T-cell (primary cell): ENCODE results near the gene EVC. TPM values are rescaled to one million over a fixed set of nuclear protein-coding genes. Genes with fewer than 3 reads are reported as not detected.
"Not testable (repeated sequence)": the region's sequence is repeated elsewhere in the genome, so short reads cannot be mapped to it uniquely, and the experiment has no call there.

Source experiments
- ATAC-seq, 4 experiments: fragments of 200-7000 bp in 3 of 4; fragments of 150-1000 bp in 1 of 4; cut with Tn5 transposase; replicated peaks in 1 of 4; 1 replicate in 3 of 4; 2 replicates in 1 of 4; pipeline ENCODE4 v1.10.0; 2021; ENCODE audit warnings: moderate library complexity in 3 of 4, mild to moderate bottlenecking in 2 of 4, moderate number of reproducible peaks in 1 of 4
- CTCF ChIA-PET, 2 donors: fragments of 300-600 bp; sonication (Branson Sonifier 250); formaldehyde crosslinking; loops; one replicate each; lab custom pipeline; 2022; ENCODE audit warnings: antibody characterized with exemption in 2 of 2; lab: Charles Lee
- POLR2A ChIA-PET, 2 donors: fragments of 300-600 bp; sonication (Branson Sonifier 250); formaldehyde crosslinking; loops; one replicate each; lab custom pipeline; 2022; ENCODE audit warnings: antibody characterized with exemption in 2 of 2; lab: Charles Lee
- DNase-seq, 35 experiments: peaks; one replicate each; pipeline versions ENCODE4 v3.0.0 to v3.0.0-alpha.2; 2013 to 2023
- H3K27ac ChIP-seq: one replicate; pipeline ENCODE4 v1.5.1; 2013; ENCODE audit warnings: low read length
- H3K27me3 ChIP-seq, 2 experiments: replicated peaks in 1 of 2; 1 replicate in 1 of 2; 2 replicates in 1 of 2; pipeline versions ENCODE4 v1.6.1 to v1.7.0; 2013; ENCODE audit warnings: low read length in 1 of 2, mixed read lengths in 1 of 2; ENCODE audit not compliant: control insufficient read depth in 2 of 2, insufficient read depth in 2 of 2; ENCODE audit errors: extremely low read depth in 1 of 2
- H3K36me3 ChIP-seq, 2 donors: 1 replicate in 1 of 2; 2 replicates in 1 of 2; pipeline versions ENCODE4 v1.6.1 to v1.7.0; 2013; ENCODE audit warnings: low read length in 1 of 2; ENCODE audit not compliant: control insufficient read depth in 2 of 2, insufficient read depth in 1 of 2; ENCODE audit errors: extremely low read depth in 1 of 2
- H3K4me1 ChIP-seq, 2 experiments: 1 replicate in 1 of 2; 2 replicates in 1 of 2; pipeline versions ENCODE4 v1.6.1 to v1.7.0; 2013; ENCODE audit warnings: low read length in 2 of 2, mixed read lengths in 1 of 2; ENCODE audit not compliant: insufficient read depth in 2 of 2, control insufficient read depth in 1 of 2; ENCODE audit errors: extremely low read depth in 1 of 2
- H3K4me3 ChIP-seq, 2 donors: 1 replicate in 1 of 2; 2 replicates in 1 of 2; pipeline versions ENCODE4 v1.5.1 to v1.7.0; 2013; ENCODE audit warnings: mild to moderate bottlenecking in 2 of 2, low read length in 1 of 2, moderate library complexity in 1 of 2; ENCODE audit not compliant: control insufficient read depth in 1 of 2; ENCODE audit errors: extremely low read depth in 1 of 2
- H3K9me3 ChIP-seq: 2 replicates; pipeline ENCODE4 v1.7.0; 2013
- H3K27ac Mint-ChIP-seq, 2 donors: one replicate each; pipeline ENCODE4 v1.8.0; 2020 to 2021; ENCODE audit warnings: mild to moderate bottlenecking in 2 of 2, mixed read lengths in 2 of 2
- H3K27me3 Mint-ChIP-seq, 2 donors: one replicate each; pipeline ENCODE4 v1.8.0; 2021 to 2022; ENCODE audit warnings: mixed read lengths in 2 of 2
- H3K36me3 Mint-ChIP-seq: one replicate; pipeline ENCODE4 v1.8.0; 2021; ENCODE audit warnings: mixed read lengths
- H3K4me1 Mint-ChIP-seq, 3 donors: one replicate each; pipeline ENCODE4 v1.8.0; 2020 to 2022; ENCODE audit warnings: mixed read lengths in 3 of 3, mild to moderate bottlenecking in 1 of 3
- H3K4me3 Mint-ChIP-seq, 3 donors: one replicate each; pipeline ENCODE4 v1.8.0; 2020 to 2022; ENCODE audit warnings: mild to moderate bottlenecking in 3 of 3, mixed read lengths in 3 of 3, moderate library complexity in 3 of 3
- H3K9me3 Mint-ChIP-seq, 3 donors: one replicate each; pipeline ENCODE4 v1.8.0; 2020 to 2022; ENCODE audit warnings: mixed read lengths in 3 of 3
- WGBS: methylation state at CpG from one replicate; pipeline ENCODE4 v1.1.5; 2013; ENCODE audit warnings: missing lambda C conversion rate; ENCODE audit not compliant: insufficient coverage; 5-methylcytosine and 5-hydroxymethylcytosine counted together
- total RNA-seq, 35 experiments: library from RNA in 6 of 35; stranded (reverse) in 6 of 35; fragments of 120-200 nt in 1 of 35; gene quantifications; one replicate each; pipeline versions ENCODE4 v1.2.1 to v1.2.4 and lab custom pipeline; 2013 to 2026

The EVC gene
- total RNA-seq, 5 donors from 2014 or later (not counting 1 experiment from before 2014, with no cell fraction given): 0.40 to 3.6 (median 1.6) TPM

GRCh38 chr4:5827108-5828004, 116.4 kb downstream of the EVC start:
- ATAC-seq (no peak), DNase-seq (no peak)
- H3K27ac Mint-ChIP-seq: no peak overlapping the region
- 53% methylated on average over 11 of the region's 19 CpGs for WGBS
- CTCF ChIA-PET: no interaction called here
- H3K4me1 ChIP-seq: peaks cover 0 to 5% of the 10 kb centered on the region in 2 experiments
- H3K9me3 Mint-ChIP-seq: no peaks in the 10 kb centered on the region
- H3K4me1 Mint-ChIP-seq: peaks cover 0 to 7% (median 6%) of the 10 kb centered on the region in 3 donors
- no peak overlapping the region for H3K4me3 Mint-ChIP-seq
- POLR2A ChIA-PET: no interaction called here
- H3K4me3 ChIP-seq: no peak overlapping the region
- no peak overlapping the region for H3K27ac ChIP-seq
- no peaks in the 10 kb centered on the region for H3K9me3 ChIP-seq
- H3K27me3 ChIP-seq: peaks cover 0 to 8% of the 10 kb centered on the region in 2 experiments
- H3K27me3 Mint-ChIP-seq: peaks cover 0 to 2% of the 10 kb centered on the region in 2 donors
- H3K36me3 Mint-ChIP-seq: no peaks in the 10 kb centered on the region
- H3K36me3 ChIP-seq: no peaks in the 10 kb centered on the region

- ATAC-seq (no peak), DNase-seq (no peak)
- H3K4me3 ChIP-seq: no peak overlapping the region
- peaks cover 0 to 5% of the 10 kb centered on the region in 2 experiments for H3K4me1 ChIP-seq
- H3K9me3 Mint-ChIP-seq: no peaks in the 10 kb centered on the region
- no peak overlapping the region for H3K27ac ChIP-seq
- H3K9me3 ChIP-seq: no peaks in the 10 kb centered on the region
- H3K27me3 ChIP-seq: peaks cover 0 to 10% of the 10 kb centered on the region in 2 experiments
- CTCF ChIA-PET: no interaction called here
- no peak overlapping the region for H3K27ac Mint-ChIP-seq
- H3K36me3 ChIP-seq: no peaks in the 10 kb centered on the region
- H3K36me3 Mint-ChIP-seq: no peaks in the 10 kb centered on the region
- peaks cover 0 to 7% (median 6%) of the 10 kb centered on the region in 3 donors for H3K4me1 Mint-ChIP-seq
- peaks cover 0 to 2% of the 10 kb centered on the region in 2 donors for H3K27me3 Mint-ChIP-seq
- POLR2A ChIA-PET: no interaction called here
- H3K4me3 Mint-ChIP-seq: no peak overlapping the region
- WGBS: 85% methylated on average over 11 of the region's 11 CpGs
Measured at GRCh38 chr4:5828005-5828391, 117.0 kb downstream of the EVC start.

GRCh38 chr4:5836943-5837342, 125.9 kb downstream of the EVC start:
- Mint-ChIP-seq H3K9me3 (no peaks in the 10 kb centered on the region), H3K4me1 (no peaks in the 10 kb centered on the region), H3K4me3 (no peak overlapping the region), H3K27ac (no peak overlapping the region), H3K27me3 (no peaks in the 10 kb centered on the region), H3K36me3 (no peaks in the 10 kb centered on the region)
- no peak for ATAC-seq
- H3K9me3 ChIP-seq: no peaks in the 10 kb centered on the region
- H3K27me3 ChIP-seq: peaks cover 0 to 13% of the 10 kb centered on the region in 2 experiments
- POLR2A ChIA-PET: no interaction called here
- no peaks in the 10 kb centered on the region for H3K36me3 ChIP-seq
- H3K27ac ChIP-seq: no peak overlapping the region
- no peaks in the 10 kb centered on the region for H3K4me1 ChIP-seq
- WGBS: 52% methylated on average over 3 of the region's 3 CpGs
- no peak for DNase-seq
- CTCF ChIA-PET: no interaction called here
- no peak overlapping the region for H3K4me3 ChIP-seq

- H3K27me3 ChIP-seq: peaks cover 0 to 13% of the 10 kb centered on the region in 2 experiments
- H3K4me1 Mint-ChIP-seq, H3K36me3 Mint-ChIP-seq, POLR2A ChIA-PET, H3K4me3 Mint-ChIP-seq, H3K27ac ChIP-seq, H3K9me3 ChIP-seq, ATAC-seq, H3K4me1 ChIP-seq, H3K9me3 Mint-ChIP-seq, H3K27ac Mint-ChIP-seq, H3K4me3 ChIP-seq, H3K27me3 Mint-ChIP-seq, H3K36me3 ChIP-seq, DNase-seq: not testable (repeated sequence)
- WGBS: no CpG with 5 or more reads among the region's 6 CpGs
- CTCF ChIA-PET: interaction anchor here in 1 of 2 donors (0.6 kb wide), 1 partner anchor 48 kb away, joined by 3 read pairs; no protein-coding TSS in a partner anchor
Measured at GRCh38 chr4:5837483-5837882, 126.5 kb downstream of the EVC start.

GRCh38 chr4:5839332-5839731, 128.3 kb downstream of the EVC start:
- H3K4me1 Mint-ChIP-seq: no peaks in the 10 kb centered on the region
- ATAC-seq: peak in 1 of 4 experiments; percentile 13
- H3K27me3 Mint-ChIP-seq: no peaks in the 10 kb centered on the region
- Histone ChIP-seq H3K9me3 (no peaks in the 10 kb centered on the region), H3K27ac (no peak overlapping the region), H3K4me3 (no peak overlapping the region), H3K27me3 (peaks cover 0 to 14% of the 10 kb centered on the region in 2 experiments), H3K36me3 (no peaks in the 10 kb centered on the region), H3K4me1 (no peaks in the 10 kb centered on the region)
- H3K4me3 Mint-ChIP-seq: no peak overlapping the region
- ChIA-PET CTCF (no interaction called here), POLR2A (no interaction called here)
- DNase-seq: no peak
- 90% methylated on average over 13 of the region's 13 CpGs for WGBS
- peaks cover 0 to 3% (median 0%) of the 10 kb centered on the region in 3 donors for H3K9me3 Mint-ChIP-seq
- H3K36me3 Mint-ChIP-seq: no peaks in the 10 kb centered on the region
- H3K27ac Mint-ChIP-seq: no peak overlapping the region

GRCh38 chr4:5839751-5840674, 129.0 kb downstream of the EVC start:
- ChIA-PET CTCF (no interaction called here), POLR2A (no interaction called here)
- Histone ChIP-seq H3K27ac (no peak overlapping the region), H3K9me3 (no peaks in the 10 kb centered on the region), H3K36me3 (no peaks in the 10 kb centered on the region), H3K4me3 (no peak overlapping the region), H3K4me1 (no peaks in the 10 kb centered on the region), H3K27me3 (peaks cover 0 to 9% of the 10 kb centered on the region in 2 experiments)
- DNase-seq: no peak
- Mint-ChIP-seq H3K4me1 (no peaks in the 10 kb centered on the region), H3K27me3 (no peaks in the 10 kb centered on the region), H3K4me3 (no peak overlapping the region), H3K36me3 (no peaks in the 10 kb centered on the region), H3K27ac (no peak overlapping the region), H3K9me3 (peaks cover 0 to 3% (median 0%) of the 10 kb centered on the region in 3 donors)
- WGBS: 89% methylated on average over 22 of the region's 30 CpGs
- ATAC-seq: no peak
